ENCODE measurements around the gene ADAMTS20. TPM values are rescaled to one million over a fixed set of nuclear protein-coding genes. Genes with fewer than 3 reads are reported as not detected.
A peak's percentile ranks its signal among the peaks of the same experiment; 100 is the strongest.

ADAMTS20 gene
- total RNA-seq, 1 experiment from 2014 or later = 0.17 TPM

DNA sequence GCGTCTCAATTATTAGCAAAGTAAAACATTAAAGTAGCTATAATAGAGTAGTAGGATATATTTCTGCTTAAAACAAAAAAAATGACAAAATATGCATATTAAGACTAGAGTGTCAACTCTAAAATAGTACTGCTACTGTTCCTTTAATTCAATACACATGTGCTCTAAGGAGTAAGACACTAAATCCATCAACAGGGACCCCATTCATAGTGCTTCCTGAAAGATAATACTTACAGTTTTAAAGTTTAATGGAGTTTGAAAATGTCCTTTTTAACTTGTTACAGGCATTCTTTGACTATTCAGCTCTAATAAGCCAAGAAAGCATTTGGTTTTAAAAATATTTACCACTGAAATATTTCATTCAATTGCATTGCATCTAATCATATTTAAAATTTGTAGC lies 145.2 kb downstream of the ADAMTS20 start:
- peak; percentile 53 for DNase-seq (ENCODE audit: low spot score)
- CTCF ChIA-PET = interaction anchor here (0.5 kb wide), 1 partner anchor 430 kb away, joined by 4 read pairs; no protein-coding TSS in a partner anchor

DNA sequence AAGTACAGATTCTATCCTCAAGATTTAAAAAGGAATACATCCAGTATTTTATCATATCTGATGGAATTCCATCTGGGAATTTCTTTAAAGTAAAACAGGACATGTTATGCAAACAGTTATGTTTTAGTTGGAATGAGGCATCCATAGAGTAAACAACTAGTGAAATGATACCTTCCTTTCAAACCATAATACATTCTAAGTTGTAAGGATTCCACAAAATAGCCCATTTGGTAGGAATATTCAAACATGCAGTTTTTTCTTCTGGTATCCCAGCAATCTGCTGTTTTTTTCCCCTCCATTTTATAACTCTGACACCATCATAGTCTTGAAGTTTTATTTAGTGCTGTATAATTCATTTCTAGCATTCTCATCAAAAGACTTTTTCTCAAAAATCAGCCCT lies 149.6 kb downstream of the ADAMTS20 start:
- H3K9me3 ChIP-seq (ENCODE audit: low read depth, low read length, poor library complexity, severe bottlenecking) = no peaks in the 10 kb centered on the region
- H3K4me3 ChIP-seq (ENCODE audit: low read depth, low read length, poor library complexity, severe bottlenecking) = no peak overlapping the region
- DNase-seq (ENCODE audit: low spot score) = no peak
- peaks cover 16% of the 10 kb centered on the region for H3K4me1 ChIP-seq (ENCODE audit: insufficient read depth, low read length, poor library complexity, severe bottlenecking)
- POLR2A ChIA-PET (ENCODE audit: low non-redundant PET) = no interaction called here
- H3K27ac ChIP-seq (ENCODE audit: low read depth, low read length, poor library complexity, severe bottlenecking) = no peak overlapping the region
- H3K27me3 ChIP-seq (replicated peaks; ENCODE audit: insufficient read depth, low read depth, low read length, poor library complexity) = no peaks in the 10 kb centered on the region
- TF ChIP-seq, protein P1, sequence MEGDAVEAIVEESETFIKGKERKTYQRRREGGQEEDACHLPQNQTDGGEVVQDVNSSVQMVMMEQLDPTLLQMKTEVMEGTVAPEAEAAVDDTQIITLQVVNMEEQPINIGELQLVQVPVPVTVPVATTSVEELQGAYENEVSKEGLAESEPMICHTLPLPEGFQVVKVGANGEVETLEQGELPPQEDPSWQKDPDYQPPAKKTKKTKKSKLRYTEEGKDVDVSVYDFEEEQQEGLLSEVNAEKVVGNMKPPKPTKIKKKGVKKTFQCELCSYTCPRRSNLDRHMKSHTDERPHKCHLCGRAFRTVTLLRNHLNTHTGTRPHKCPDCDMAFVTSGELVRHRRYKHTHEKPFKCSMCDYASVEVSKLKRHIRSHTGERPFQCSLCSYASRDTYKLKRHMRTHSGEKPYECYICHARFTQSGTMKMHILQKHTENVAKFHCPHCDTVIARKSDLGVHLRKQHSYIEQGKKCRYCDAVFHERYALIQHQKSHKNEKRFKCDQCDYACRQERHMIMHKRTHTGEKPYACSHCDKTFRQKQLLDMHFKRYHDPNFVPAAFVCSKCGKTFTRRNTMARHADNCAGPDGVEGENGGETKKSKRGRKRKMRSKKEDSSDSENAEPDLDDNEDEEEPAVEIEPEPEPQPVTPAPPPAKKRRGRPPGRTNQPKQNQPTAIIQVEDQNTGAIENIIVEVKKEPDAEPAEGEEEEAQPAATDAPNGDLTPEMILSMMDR (conservative IDR thresholded peaks at IDR 0.05; ENCODE audit: low read depth, low read length) = no peak
- TF ChIP-seq EZH2 (IDR thresholded peaks at IDR 0.05; ENCODE audit: borderline replicate concordance, low read depth, low read length, poor library complexity, severe bottlenecking) = no peak
- CTCF ChIA-PET = no interaction called here
- no TSS peak for BruUV-seq (replicated peaks)
- H3K36me3 ChIP-seq (ENCODE audit: insufficient read depth, low read length, poor library complexity, severe bottlenecking) = no peaks in the 10 kb centered on the region
- intact Hi-C loops (cut with micrococcal nuclease; ENCODE audit: unreplicated experiment) = no loop called here

More for the DNA sequence above, 145.2 kb downstream of the ADAMTS20 start:
- Histone ChIP-seq H3K9me3 (ENCODE audit: low read depth, low read length, poor library complexity, severe bottlenecking) (no peaks in the 10 kb centered on the region), H3K4me1 (ENCODE audit: insufficient read depth, low read length, poor library complexity, severe bottlenecking) (peaks cover 26% of the 10 kb centered on the region), H3K27me3 (replicated peaks; ENCODE audit: insufficient read depth, low read depth, low read length, poor library complexity) (no peaks in the 10 kb centered on the region), H3K27ac (ENCODE audit: low read depth, low read length, poor library complexity, severe bottlenecking) (no peak overlapping the region), H3K36me3 (ENCODE audit: insufficient read depth, low read length, poor library complexity, severe bottlenecking) (no peaks in the 10 kb centered on the region), H3K4me3 (ENCODE audit: low read depth, low read length, poor library complexity, severe bottlenecking) (no peak overlapping the region)
- no TSS peak for BruUV-seq (replicated peaks)
- intact Hi-C loops (cut with micrococcal nuclease; ENCODE audit: unreplicated experiment) = no loop called here
- POLR2A ChIA-PET (ENCODE audit: low non-redundant PET) = no interaction called here
- TF ChIP-seq, protein P1 (conservative IDR thresholded peaks at IDR 0.05; ENCODE audit: low read depth, low read length) = no peak
- no peak for TF ChIP-seq EZH2 (IDR thresholded peaks at IDR 0.05; ENCODE audit: borderline replicate concordance, low read depth, low read length, poor library complexity, severe bottlenecking)

DNA sequence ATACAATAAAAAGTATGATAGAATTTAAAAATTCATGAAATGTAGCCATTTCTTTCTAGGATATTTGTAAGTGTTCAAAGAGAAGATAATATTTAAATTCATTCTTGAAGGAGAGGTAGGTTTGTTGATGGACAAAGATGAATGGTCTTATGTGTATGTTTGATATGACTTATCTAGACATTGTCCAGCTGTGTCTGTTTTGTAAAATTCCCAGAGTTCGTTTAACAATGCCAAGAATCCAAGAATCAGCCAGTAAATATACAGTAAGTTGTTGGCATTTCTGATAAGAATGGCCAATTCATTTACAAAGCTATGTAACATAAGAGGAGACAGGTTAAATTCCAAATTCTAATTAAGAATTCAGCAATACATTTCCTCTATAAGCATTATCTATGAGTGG lies 150.9 kb downstream of the ADAMTS20 start:
- TF ChIP-seq EZH2 (IDR thresholded peaks at IDR 0.05; ENCODE audit: borderline replicate concordance, low read depth, low read length, poor library complexity, severe bottlenecking) = no peak
- TF ChIP-seq, protein P1 (conservative IDR thresholded peaks at IDR 0.05; ENCODE audit: low read depth, low read length) = no peak
- POLR2A ChIA-PET (ENCODE audit: low non-redundant PET) = interaction anchor here (0.6 kb wide), 1 partner anchor 245 kb away, joined by 7 read pairs; no protein-coding TSS in a partner anchor
- no peaks in the 10 kb centered on the region for H3K36me3 ChIP-seq (ENCODE audit: insufficient read depth, low read length, poor library complexity, severe bottlenecking)
- no TSS peak for BruUV-seq (replicated peaks)
- H3K27ac ChIP-seq (ENCODE audit: low read depth, low read length, poor library complexity, severe bottlenecking) = no peak overlapping the region
- no peaks in the 10 kb centered on the region for H3K27me3 ChIP-seq (replicated peaks; ENCODE audit: insufficient read depth, low read depth, low read length, poor library complexity)
- intact Hi-C loops (cut with micrococcal nuclease; ENCODE audit: unreplicated experiment) = no loop called here
- no peak overlapping the region for H3K4me3 ChIP-seq (ENCODE audit: low read depth, low read length, poor library complexity, severe bottlenecking)
- CTCF ChIA-PET = no interaction called here
- peaks cover 6% of the 10 kb centered on the region for H3K4me1 ChIP-seq (ENCODE audit: insufficient read depth, low read length, poor library complexity, severe bottlenecking)
- no peak for DNase-seq (ENCODE audit: low spot score)
- H3K9me3 ChIP-seq (ENCODE audit: low read depth, low read length, poor library complexity, severe bottlenecking) = no peaks in the 10 kb centered on the region

Measured in A673 (cell line).